Colonic mucosa (tissue), 4 donors: ENCODE data around the gene FAM8A1. TPM values are rescaled to one million over a fixed set of nuclear protein-coding genes. Genes with fewer than 3 reads are reported as not detected.
A peak's percentile ranks its signal among the peaks of the same experiment; 100 is the strongest.
"Not testable (repeated sequence)": the region's sequence is repeated elsewhere in the genome, so short reads cannot be mapped to it uniquely, and the experiment has no call there.

Source experiments
- DNase-seq: peaks from one replicate; pipeline ENCODE4 v3.0.0-alpha.2; 2020
- H3K27ac ChIP-seq: fragments of 200-600 bp; one replicate; pipeline ENCODE4 v1.8.0; 2021
- H3K27me3 ChIP-seq: fragments of 200-600 bp; one replicate; pipeline ENCODE4 v1.8.0; 2021
- H3K36me3 ChIP-seq: fragments of 200-600 bp; one replicate; pipeline ENCODE4 v1.8.0; 2021
- H3K4me1 ChIP-seq: fragments of 200-600 bp; one replicate; pipeline ENCODE4 v1.8.0; 2021; ENCODE audit warnings: mild to moderate bottlenecking
- H3K4me3 ChIP-seq: fragments of 200-600 bp; one replicate; pipeline ENCODE4 v1.8.0; 2021
- H3K9ac ChIP-seq, 2 donors: one replicate each; pipeline ENCODE4 v1.7.0; 2013; ENCODE audit warnings: control low read depth in 2 of 2, low read depth in 2 of 2, low read length in 2 of 2
- H3K9me3 ChIP-seq: fragments of 200-600 bp; one replicate; pipeline ENCODE4 v1.8.0; 2021
- intact Hi-C: fragments of 100-400 bp; cut with DNase I; formaldehyde crosslinking; loops from one replicate; pipeline ENCODE4 v1.14.1; 2022
- total RNA-seq, 2 donors: library from RNA; stranded (reverse); fragmentation: NEBNext Ultra II Directional in 1 of 2; extraction: Animal tissue kit (Norgen Biotek cat#: 25700) in 1 of 2; gene quantifications; one replicate each; pipeline ENCODE4 v1.2.1, GENCODE V29; 2021
- TF ChIP-seq, protein P1 (sequence below): fragments of 200-600 bp; IDR thresholded peaks from one replicate; pipeline ENCODE4 v1.8.0; 2022; ENCODE audit warnings: antibody characterized with exemption, mild to moderate bottlenecking
- donor health status: healthy.
- donor health status: DM: no; HTN: no; CAD: no.
- donor health status: DM: no; HTN: no; CAD: no.

FAM8A1 gene
- total RNA-seq, 2 donors from 2014 or later: 23.6 to 47.9 TPM

DNA sequence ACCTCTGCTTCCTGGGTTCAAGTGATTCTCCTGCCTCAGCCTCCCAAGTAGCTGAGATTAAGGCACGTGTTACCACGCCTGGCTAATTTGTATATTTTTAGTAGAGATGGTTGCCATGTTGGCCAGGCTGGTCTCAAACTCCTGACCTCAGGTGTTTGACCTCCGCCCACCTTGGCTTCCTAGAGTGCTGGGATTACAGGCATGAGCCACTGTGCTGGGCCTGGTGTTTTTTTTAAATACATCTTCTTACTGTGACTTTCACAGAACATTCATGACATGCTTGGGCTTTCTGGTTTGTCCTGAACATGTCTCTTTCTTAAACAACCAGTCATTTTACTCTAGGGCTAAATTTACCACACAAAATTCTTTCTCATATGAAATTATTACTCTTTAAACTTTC, 34.7 kb upstream of the FAM8A1 start:
- H3K36me3 ChIP-seq: no peaks in the 10 kb centered on the region
- H3K27ac ChIP-seq: no peak overlapping the region
- DNase-seq: no peak
- TF ChIP-seq, protein P1, sequence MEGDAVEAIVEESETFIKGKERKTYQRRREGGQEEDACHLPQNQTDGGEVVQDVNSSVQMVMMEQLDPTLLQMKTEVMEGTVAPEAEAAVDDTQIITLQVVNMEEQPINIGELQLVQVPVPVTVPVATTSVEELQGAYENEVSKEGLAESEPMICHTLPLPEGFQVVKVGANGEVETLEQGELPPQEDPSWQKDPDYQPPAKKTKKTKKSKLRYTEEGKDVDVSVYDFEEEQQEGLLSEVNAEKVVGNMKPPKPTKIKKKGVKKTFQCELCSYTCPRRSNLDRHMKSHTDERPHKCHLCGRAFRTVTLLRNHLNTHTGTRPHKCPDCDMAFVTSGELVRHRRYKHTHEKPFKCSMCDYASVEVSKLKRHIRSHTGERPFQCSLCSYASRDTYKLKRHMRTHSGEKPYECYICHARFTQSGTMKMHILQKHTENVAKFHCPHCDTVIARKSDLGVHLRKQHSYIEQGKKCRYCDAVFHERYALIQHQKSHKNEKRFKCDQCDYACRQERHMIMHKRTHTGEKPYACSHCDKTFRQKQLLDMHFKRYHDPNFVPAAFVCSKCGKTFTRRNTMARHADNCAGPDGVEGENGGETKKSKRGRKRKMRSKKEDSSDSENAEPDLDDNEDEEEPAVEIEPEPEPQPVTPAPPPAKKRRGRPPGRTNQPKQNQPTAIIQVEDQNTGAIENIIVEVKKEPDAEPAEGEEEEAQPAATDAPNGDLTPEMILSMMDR: no peak
- no peak overlapping the region for H3K9ac ChIP-seq
- H3K27me3 ChIP-seq: no peaks in the 10 kb centered on the region
- H3K4me3 ChIP-seq: no peak overlapping the region
- H3K4me1 ChIP-seq: no peaks in the 10 kb centered on the region
- intact Hi-C loops: no loop called here
- no peaks in the 10 kb centered on the region for H3K9me3 ChIP-seq

DNA sequence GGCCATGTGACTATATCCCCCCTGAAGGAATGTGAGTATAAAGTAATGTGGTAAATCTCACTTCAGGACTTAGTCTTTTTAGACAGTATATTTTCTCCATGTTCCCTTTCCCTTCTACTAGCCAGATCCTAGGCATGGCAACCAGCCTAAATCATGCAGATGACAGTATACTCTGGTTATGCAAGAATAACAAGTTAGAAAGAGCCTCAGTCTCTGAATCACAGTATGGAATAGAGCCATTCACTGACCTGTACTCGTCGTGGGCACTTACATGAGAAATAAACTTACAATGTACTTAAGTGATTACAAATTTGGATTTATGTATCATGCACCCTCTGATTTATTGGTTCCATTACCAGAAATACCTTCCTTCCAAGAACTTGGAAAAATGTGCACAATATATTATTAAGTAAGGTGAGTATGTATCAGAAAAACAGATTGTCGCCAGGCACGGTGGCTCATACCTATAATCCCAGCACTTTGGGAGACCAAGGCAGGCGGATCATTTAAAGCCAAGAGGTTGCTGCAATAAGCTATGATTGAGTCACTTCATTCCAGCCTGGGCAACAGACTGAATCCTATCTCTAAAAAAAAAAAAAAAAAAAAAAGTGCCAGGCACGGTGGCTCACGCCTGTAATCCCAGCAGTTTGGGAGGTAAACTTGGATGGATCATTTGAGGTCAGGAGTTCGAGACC, 25.1 kb upstream of the FAM8A1 start:
- Histone ChIP-seq H3K36me3 (no peaks in the 10 kb centered on the region), H3K9me3 (no peaks in the 10 kb centered on the region), H3K4me1 (no peaks in the 10 kb centered on the region), H3K4me3 (no peak overlapping the region), H3K27ac (no peak overlapping the region), H3K9ac (no peak overlapping the region), H3K27me3 (no peaks in the 10 kb centered on the region)
- no peak for DNase-seq
- TF ChIP-seq, protein P1: no peak
- intact Hi-C loops: loop anchor here (10.0 kb wide), 1 partner anchor 70 kb away; no protein-coding TSS in a partner anchor

DNA sequence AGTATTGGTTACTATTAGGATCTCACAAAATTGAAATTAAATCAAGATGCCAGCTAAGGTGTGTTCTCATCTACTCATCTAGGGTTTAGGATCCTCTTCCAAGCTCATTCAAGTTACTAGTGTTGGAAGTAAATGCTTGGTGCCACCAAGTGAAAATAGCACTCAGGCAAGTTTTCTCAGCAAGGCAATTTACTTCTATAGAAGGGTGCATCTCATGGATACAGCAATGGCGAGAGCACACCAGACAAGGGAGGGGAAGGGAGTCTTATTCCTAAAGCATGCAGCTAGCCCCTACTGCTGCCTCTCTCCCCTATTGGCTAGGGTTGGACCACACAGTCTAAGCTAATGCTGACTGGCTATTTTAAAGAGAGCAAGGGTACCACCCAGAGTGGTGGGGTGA, 23.0 kb upstream of the FAM8A1 start:
- Histone ChIP-seq H3K9ac (no peak overlapping the region), H3K36me3 (no peaks in the 10 kb centered on the region), H3K4me1 (no peaks in the 10 kb centered on the region), H3K4me3 (no peak overlapping the region), H3K27ac (no peak overlapping the region), H3K27me3 (no peaks in the 10 kb centered on the region), H3K9me3 (no peaks in the 10 kb centered on the region)
- intact Hi-C loops: loop anchor here (10.0 kb wide), 1 partner anchor 72 kb away; no protein-coding TSS in a partner anchor
- no peak for DNase-seq
- TF ChIP-seq, protein P1: no peak

DNA sequence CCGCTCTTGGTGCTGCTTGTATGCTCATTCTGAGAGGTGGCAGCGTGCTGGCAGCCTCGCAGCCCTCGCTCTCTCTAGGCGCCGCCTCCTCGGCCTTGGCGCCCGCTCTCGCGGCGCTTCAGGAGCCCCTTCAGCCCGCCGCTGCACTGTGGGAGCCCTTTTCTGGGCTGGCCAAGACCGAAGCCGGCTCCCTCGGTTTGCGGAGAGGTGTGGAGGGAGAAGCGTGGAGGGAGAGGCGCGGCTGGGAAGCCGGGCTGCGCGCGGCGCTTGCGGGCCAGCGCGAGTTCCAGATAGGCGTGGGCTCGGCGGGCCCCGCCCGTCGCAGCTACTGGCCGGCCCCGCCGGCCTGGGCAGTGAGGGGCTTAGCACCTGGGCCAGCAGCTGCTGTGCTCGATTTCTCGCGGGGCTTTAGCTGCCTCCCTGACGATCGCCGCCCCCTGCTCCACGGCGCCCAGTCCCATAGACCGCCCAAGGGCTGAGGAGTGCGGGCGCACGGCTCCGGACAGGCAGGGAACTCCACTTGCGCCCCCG, 19.5 kb upstream of the FAM8A1 start:
- TF ChIP-seq, protein P1: no peak
- H3K36me3 ChIP-seq: no peaks in the 10 kb centered on the region
- intact Hi-C loops: loop anchor here (5.0 to 10.0 kb wide), 3 partner anchors 116 to 298 kb away; partner anchors contain the start of gene RBM24
- no peak for DNase-seq
- peak overlapping the region in 1 of 2 donors; percentile 46 for H3K9ac ChIP-seq
- H3K9me3 ChIP-seq: no peaks in the 10 kb centered on the region
- H3K4me3 ChIP-seq: peak overlapping the region; percentile 42
- H3K4me1 ChIP-seq: peaks cover 4% of the 10 kb centered on the region
- no peak overlapping the region for H3K27ac ChIP-seq
- H3K27me3 ChIP-seq: no peaks in the 10 kb centered on the region

DNA sequence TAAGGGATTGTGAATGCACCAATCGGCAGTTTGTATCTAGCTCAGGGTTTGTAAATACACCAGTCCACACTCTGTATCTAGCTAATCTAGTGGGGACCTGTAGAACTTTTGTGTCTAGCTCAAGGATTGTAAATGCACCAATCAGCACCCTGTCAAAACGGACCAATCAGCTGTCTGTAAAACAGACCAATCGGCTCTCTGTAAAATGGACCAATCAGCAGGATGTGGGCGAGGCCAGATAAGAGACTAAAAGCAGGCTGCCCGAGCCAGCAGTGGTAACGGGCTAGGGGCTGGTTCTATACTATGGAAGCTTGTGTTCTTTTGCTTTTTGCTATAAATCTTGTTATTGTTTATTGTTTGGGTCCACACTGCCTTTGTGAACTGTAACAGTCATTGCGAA, 18.8 kb upstream of the FAM8A1 start:
- H3K4me3 ChIP-seq, H3K27me3 ChIP-seq, H3K9me3 ChIP-seq, H3K9ac ChIP-seq, H3K4me1 ChIP-seq, H3K36me3 ChIP-seq, DNase-seq, H3K27ac ChIP-seq: not testable (repeated sequence)
- intact Hi-C loops: loop anchor here (5.0 to 10.0 kb wide), 3 partner anchors 116 to 299 kb away; partner anchors contain the start of gene RBM24

DNA sequence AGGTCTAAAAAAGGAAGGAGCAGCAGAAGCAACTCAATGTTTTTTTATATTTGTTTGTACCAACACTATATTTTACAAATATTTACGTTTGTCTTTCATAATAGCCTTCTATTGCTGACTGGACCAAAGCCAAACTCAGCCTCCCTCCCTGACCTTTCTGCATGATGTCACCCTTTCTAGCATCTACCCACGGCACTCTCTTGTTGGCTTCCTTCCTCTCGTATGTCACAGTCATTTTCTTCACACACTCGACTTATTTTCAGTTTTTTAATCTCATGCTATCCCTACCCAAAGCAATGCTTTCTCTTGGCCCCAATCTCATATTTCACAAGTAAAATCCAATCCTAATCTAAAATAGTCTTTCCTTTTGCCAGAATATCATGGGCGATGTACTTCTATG, 16.3 kb upstream of the FAM8A1 start:
- Histone ChIP-seq H3K9me3 (no peaks in the 10 kb centered on the region), H3K9ac (no peak overlapping the region), H3K36me3 (no peaks in the 10 kb centered on the region), H3K4me3 (no peak overlapping the region), H3K4me1 (peaks cover 4% of the 10 kb centered on the region), H3K27me3 (no peaks in the 10 kb centered on the region), H3K27ac (no peak overlapping the region)
- intact Hi-C loops: loop anchor here (2.0 to 10.0 kb wide), 4 partner anchors 119 to 427 kb away; partner anchors contain the start of gene RBM24
- TF ChIP-seq, protein P1: no peak
- no peak for DNase-seq
